IgD-negative memory B cell (primary cell): Measurements from ENCODE around the gene UBE2G1. TPM values are rescaled to one million over a fixed set of nuclear protein-coding genes. Genes with fewer than 3 reads are reported as not detected.

Experiments
- polyA plus RNA-seq: library from polyadenylated mRNA; unstranded; fragments of 300-500 nt; fragmentation: Illumina TruSeq; gene quantifications from one replicate; pipeline ENCODE4 v1.2.3, GENCODE V29; 2021

The UBE2G1 gene
- polyA plus RNA-seq, 1 donor from 2014 or later = 97.5 TPM

Other genes with a start within 250 kb of the UBE2G1 start
- 5.2 TPM for gene ZZEF1, start 223.6 kb downstream of the UBE2G1 start, polyA plus RNA-seq
- 14.1 TPM for gene CYB5D2, start 223.5 kb downstream of the UBE2G1 start, polyA plus RNA-seq
- 9.4 TPM for gene ANKFY1, start 102.7 kb downstream of the UBE2G1 start, polyA plus RNA-seq
- gene SPNS3, start 67.3 kb upstream of the UBE2G1 start, polyA plus RNA-seq = 0.94 TPM
- not detected for gene SPNS2, start 132.2 kb upstream of the UBE2G1 start, polyA plus RNA-seq
- 28.5 TPM for gene MYBBP1A, start 188.7 kb upstream of the UBE2G1 start, polyA plus RNA-seq
- not detected for gene GGT6, start 193.9 kb upstream of the UBE2G1 start, polyA plus RNA-seq
- gene SMTNL2, start 217.9 kb upstream of the UBE2G1 start, polyA plus RNA-seq = not detected